AG04450 (cell line): ENCODE data around the gene RAP1GAP. TPM values are rescaled to one million over a fixed set of nuclear protein-coding genes. Genes with fewer than 3 reads are reported as not detected.

Source experiments
- CTCF ChIA-PET: fragments of 300-600, 350-600 bp; formaldehyde crosslinking; extraction: SDS; loops from one replicate; lab custom pipeline; 2022; ENCODE audit warnings: antibody characterized with exemption, inconsistent platforms; lab: Charles Lee
- POLR2A ChIA-PET: fragments of 350-600 bp; formaldehyde crosslinking; extraction: SDS; loops from one replicate; lab custom pipeline; 2021; ENCODE audit warnings: antibody characterized with exemption, inconsistent platforms; lab: Yijun Ruan, JAX
- DNase-seq: peaks from one replicate; pipeline ENCODE4 v3.0.0-alpha.2; 2011; ENCODE audit warnings: low read depth, low spot score
- H3K27ac ChIP-seq: one replicate; pipeline ENCODE4 v1.5.1; 2012; ENCODE audit warnings: low read depth, low read length, control low read depth
- H3K27me3 ChIP-seq: one replicate; pipeline ENCODE4 v1.6.0; 2012; ENCODE audit warnings: low read length; ENCODE audit not compliant: control insufficient read depth, insufficient read depth
- H3K4me3 ChIP-seq: 2 replicates; pipeline ENCODE4 v1.5.1; 2011; ENCODE audit warnings: mild to moderate bottlenecking, low read depth, low read length, control low read depth
- H3K9me3 ChIP-seq: 2 replicates; pipeline ENCODE4 v1.5.1; 2012; ENCODE audit warnings: low read length; ENCODE audit not compliant: control insufficient read depth, insufficient read depth
- CTCF ChIP-seq: IDR thresholded peaks from 2 replicates; pipeline ENCODE4 v1.5.1; 2011; ENCODE audit warnings: low read depth, low read length, control low read depth, inconsistent platforms
- polyA plus RNA-seq: library from polyadenylated mRNA; depleted of rRNA; stranded (reverse); fragments of >200 nt; gene quantifications from 2 replicates; pipeline ENCODE4 v1.2.3, GENCODE V29; 2011

The RAP1GAP gene
- polyA plus RNA-seq, 1 experiment, result 0.14 TPM

GRCh38 chr1:21637514-21637913 lies 31.6 kb downstream of the RAP1GAP start:
- no peaks in the 10 kb centered on the region for H3K9me3 ChIP-seq
- POLR2A ChIA-PET, result no interaction called here
- no peak for TF ChIP-seq CTCF
- peaks cover 33% of the 10 kb centered on the region for H3K27me3 ChIP-seq
- CTCF ChIA-PET, result no interaction called here
- H3K27ac ChIP-seq, result no peak overlapping the region
- DNase-seq, result no peak
- H3K4me3 ChIP-seq, result no peak overlapping the region

DNA sequence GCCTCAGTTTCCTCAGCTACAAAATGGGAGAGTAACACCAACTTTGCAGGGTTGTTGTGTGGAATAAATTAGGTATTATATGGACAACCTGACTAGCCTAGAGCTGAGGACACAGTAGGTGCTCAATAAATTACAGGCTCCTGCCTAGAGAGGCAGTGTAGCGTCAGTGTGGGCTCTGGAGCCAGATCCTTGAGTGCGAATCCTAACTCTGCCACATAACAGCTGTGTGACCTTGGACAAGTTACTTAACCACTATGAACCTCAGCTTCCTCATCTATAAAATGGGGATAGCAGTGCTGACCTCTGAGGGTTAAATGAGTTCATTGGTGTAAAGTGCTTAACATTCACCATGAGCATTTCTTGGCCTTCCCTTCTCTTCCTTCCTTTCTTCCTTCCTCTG lies 33.1 kb downstream of the RAP1GAP start:
- no peak for TF ChIP-seq CTCF
- ChIA-PET CTCF (no interaction called here), POLR2A (no interaction called here)
- H3K27ac ChIP-seq, result no peak overlapping the region
- no peak overlapping the region for H3K4me3 ChIP-seq
- no peak for DNase-seq
- H3K27me3 ChIP-seq, result peaks cover 38% of the 10 kb centered on the region
- no peaks in the 10 kb centered on the region for H3K9me3 ChIP-seq

DNA sequence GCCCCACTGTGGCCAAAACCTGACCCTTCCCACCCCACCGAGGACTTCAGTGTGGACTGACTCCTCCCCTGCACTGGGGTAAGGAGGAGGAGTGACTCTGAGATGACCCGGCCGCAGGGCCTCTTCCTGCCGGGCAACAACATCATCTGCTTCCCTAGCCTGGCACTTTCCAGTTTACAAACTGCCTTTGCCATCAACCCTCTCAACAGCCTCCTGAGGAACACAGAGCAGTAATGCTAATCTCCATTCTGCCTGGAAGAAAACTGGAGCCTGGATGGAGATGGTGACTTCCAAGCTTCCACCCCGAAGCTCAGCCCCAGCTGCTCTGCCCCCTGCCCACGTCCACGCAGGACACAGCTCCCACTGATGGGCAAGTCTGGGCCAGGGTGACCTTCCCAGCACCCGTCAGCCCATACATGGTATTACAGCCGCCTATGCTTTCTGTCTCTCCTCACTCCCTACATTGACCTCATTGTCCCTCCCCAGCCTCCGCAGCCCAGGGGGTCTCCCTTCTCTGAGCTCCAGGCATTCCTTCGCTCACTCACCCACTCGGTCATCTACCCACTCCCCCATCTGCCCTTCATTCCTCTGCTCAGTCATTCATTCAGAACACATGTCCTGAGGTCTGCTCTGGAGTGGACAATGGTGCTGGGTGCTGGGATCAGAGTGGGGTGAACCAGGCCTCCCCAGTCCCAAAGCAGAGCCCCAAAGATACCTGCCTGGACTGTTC lies 34.2 kb downstream of the RAP1GAP start:
- no peak overlapping the region for H3K27ac ChIP-seq
- no peak for DNase-seq
- no peak for TF ChIP-seq CTCF
- ChIA-PET CTCF (interaction anchor here (0.8 kb wide), 1 partner anchor 24 kb away, joined by 3 read pairs; no protein-coding TSS in a partner anchor), POLR2A (no interaction called here)
- peaks cover 38% of the 10 kb centered on the region for H3K27me3 ChIP-seq
- no peak overlapping the region for H3K4me3 ChIP-seq
- H3K9me3 ChIP-seq, result no peaks in the 10 kb centered on the region

GRCh38 chr1:21633992-21634805 lies 35.0 kb downstream of the RAP1GAP start:
- peaks cover 44% of the 10 kb centered on the region for H3K27me3 ChIP-seq
- TF ChIP-seq CTCF, result no peak
- H3K9me3 ChIP-seq, result no peaks in the 10 kb centered on the region
- DNase-seq, result no peak
- ChIA-PET CTCF (no interaction called here), POLR2A (no interaction called here)
- no peak overlapping the region for H3K4me3 ChIP-seq
- no peak overlapping the region for H3K27ac ChIP-seq
